ENCODE measurements around the gene DAPK1.
"Not testable (repeated sequence)": the region's sequence is repeated elsewhere in the genome, so short reads cannot be mapped to it uniquely, and the experiment has no call there.

Gene DAPK1

GRCh38 chr9:87548159-87548558 is 50.5 kb downstream of the DAPK1 start:
- no peaks in the 10 kb centered on the region for H3K9me3 ChIP-seq
- no peak for DNase-seq (ENCODE audit: low spot score in 2 of 2)
- no peak overlapping the region for H3K4me3 ChIP-seq
- peaks cover 1% of the 10 kb centered on the region for H3K4me1 ChIP-seq
- no peaks in the 10 kb centered on the region for H3K27me3 ChIP-seq (ENCODE audit: low read depth)
- H3K36me3 ChIP-seq (replicated peaks): no peaks in the 10 kb centered on the region
- in situ Hi-C loops (cut with MboI; ENCODE audit: low sequenced_read_pairs): no loop called here

GRCh38 chr9:87549088-87549487 is 51.4 kb downstream of the DAPK1 start:
- H3K4me3 ChIP-seq; H3K4me1 ChIP-seq; H3K27me3 ChIP-seq (ENCODE audit: low read depth); in situ Hi-C loops (cut with MboI; ENCODE audit: low sequenced_read_pairs); H3K36me3 ChIP-seq (replicated peaks); DNase-seq (ENCODE audit: low spot score in 2 of 2); H3K9me3 ChIP-seq: not testable (repeated sequence)

- H3K4me1 ChIP-seq: no peaks in the 10 kb centered on the region
- no peak for DNase-seq (ENCODE audit: low spot score in 2 of 2)
- in situ Hi-C loops (cut with MboI; ENCODE audit: low sequenced_read_pairs): no loop called here
Measured at GRCh38 chr9:87549791-87550190, 52.1 kb downstream of the DAPK1 start.

GRCh38 chr9:87550253-87550954 is 52.7 kb downstream of the DAPK1 start:
- H3K9me3 ChIP-seq: no peaks in the 10 kb centered on the region
- no peaks in the 10 kb centered on the region for H3K4me1 ChIP-seq
- H3K36me3 ChIP-seq (replicated peaks): no peaks in the 10 kb centered on the region
- H3K27me3 ChIP-seq (ENCODE audit: low read depth): no peaks in the 10 kb centered on the region
- DNase-seq (ENCODE audit: low spot score in 2 of 2): no peak
- H3K4me3 ChIP-seq: no peak overlapping the region
- in situ Hi-C loops (cut with MboI; ENCODE audit: low sequenced_read_pairs): no loop called here

More at GRCh38 chr9:87549791-87550190, 52.1 kb downstream of the DAPK1 start:
- no peaks in the 10 kb centered on the region for H3K9me3 ChIP-seq
- H3K4me3 ChIP-seq: no peak overlapping the region
- H3K27me3 ChIP-seq (ENCODE audit: low read depth): no peaks in the 10 kb centered on the region
- no peaks in the 10 kb centered on the region for H3K36me3 ChIP-seq (replicated peaks)

GRCh38 chr9:87551772-87552217 is 54.1 kb downstream of the DAPK1 start:
- H3K36me3 ChIP-seq (replicated peaks): no peaks in the 10 kb centered on the region
- H3K27me3 ChIP-seq (ENCODE audit: low read depth): no peaks in the 10 kb centered on the region
- in situ Hi-C loops (cut with MboI; ENCODE audit: low sequenced_read_pairs): no loop called here
- DNase-seq (ENCODE audit: low spot score in 2 of 2): no peak
- no peaks in the 10 kb centered on the region for H3K4me1 ChIP-seq
- no peaks in the 10 kb centered on the region for H3K9me3 ChIP-seq
- H3K4me3 ChIP-seq: no peak overlapping the region

- no peaks in the 10 kb centered on the region for H3K9me3 ChIP-seq
- no peak overlapping the region for H3K4me3 ChIP-seq
- no peaks in the 10 kb centered on the region for H3K4me1 ChIP-seq
- no peak for DNase-seq (ENCODE audit: low spot score in 2 of 2)
- in situ Hi-C loops (cut with MboI; ENCODE audit: low sequenced_read_pairs): no loop called here
- H3K36me3 ChIP-seq (replicated peaks): no peaks in the 10 kb centered on the region
- H3K27me3 ChIP-seq (ENCODE audit: low read depth): no peaks in the 10 kb centered on the region
Measured at GRCh38 chr9:87554171-87554910, 56.7 kb downstream of the DAPK1 start.

- H3K4me1 ChIP-seq: no peaks in the 10 kb centered on the region
- H3K4me3 ChIP-seq: no peak overlapping the region
- H3K27me3 ChIP-seq (ENCODE audit: low read depth): no peaks in the 10 kb centered on the region
- in situ Hi-C loops (cut with MboI; ENCODE audit: low sequenced_read_pairs): no loop called here
- DNase-seq (ENCODE audit: low spot score in 2 of 2): no peak
- no peaks in the 10 kb centered on the region for H3K36me3 ChIP-seq (replicated peaks)
- no peaks in the 10 kb centered on the region for H3K9me3 ChIP-seq
Measured at GRCh38 chr9:87554976-87555375, 57.3 kb downstream of the DAPK1 start.

- H3K27me3 ChIP-seq (ENCODE audit: low read depth): no peaks in the 10 kb centered on the region
- in situ Hi-C loops (cut with MboI; ENCODE audit: low sequenced_read_pairs): no loop called here
- no peak for DNase-seq (ENCODE audit: low spot score in 2 of 2)
- no peaks in the 10 kb centered on the region for H3K4me1 ChIP-seq
- H3K9me3 ChIP-seq: no peaks in the 10 kb centered on the region
- no peaks in the 10 kb centered on the region for H3K36me3 ChIP-seq (replicated peaks)
- H3K4me3 ChIP-seq: no peak overlapping the region
Measured at GRCh38 chr9:87556039-87556438, 58.4 kb downstream of the DAPK1 start.

GRCh38 chr9:87556821-87557220 is 59.2 kb downstream of the DAPK1 start:
- H3K9me3 ChIP-seq: no peaks in the 10 kb centered on the region
- in situ Hi-C loops (cut with MboI; ENCODE audit: low sequenced_read_pairs): no loop called here
- no peak overlapping the region for H3K4me3 ChIP-seq
- DNase-seq (ENCODE audit: low spot score in 2 of 2): no peak
- no peaks in the 10 kb centered on the region for H3K4me1 ChIP-seq
- H3K27me3 ChIP-seq (ENCODE audit: low read depth): no peaks in the 10 kb centered on the region
- H3K36me3 ChIP-seq (replicated peaks): no peaks in the 10 kb centered on the region

GRCh38 chr9:87557996-87558395 is 60.3 kb downstream of the DAPK1 start:
- H3K27me3 ChIP-seq (ENCODE audit: low read depth): no peaks in the 10 kb centered on the region
- in situ Hi-C loops (cut with MboI; ENCODE audit: low sequenced_read_pairs): no loop called here
- no peaks in the 10 kb centered on the region for H3K4me1 ChIP-seq
- no peaks in the 10 kb centered on the region for H3K36me3 ChIP-seq (replicated peaks)
- H3K4me3 ChIP-seq: no peak overlapping the region
- no peak for DNase-seq (ENCODE audit: low spot score in 2 of 2)
- no peaks in the 10 kb centered on the region for H3K9me3 ChIP-seq

- Histone ChIP-seq H3K36me3 (replicated peaks) (no peaks in the 10 kb centered on the region), H3K4me3 (no peak overlapping the region), H3K27me3 (ENCODE audit: low read depth) (no peaks in the 10 kb centered on the region), H3K9me3 (no peaks in the 10 kb centered on the region), H3K4me1 (no peaks in the 10 kb centered on the region)
- in situ Hi-C loops (cut with MboI; ENCODE audit: low sequenced_read_pairs): no loop called here
- no peak for DNase-seq (ENCODE audit: low spot score in 2 of 2)
Measured at GRCh38 chr9:87558606-87559190, 61.0 kb downstream of the DAPK1 start.

GRCh38 chr9:87562062-87562461 is 64.4 kb downstream of the DAPK1 start:
- in situ Hi-C loops (cut with MboI; ENCODE audit: low sequenced_read_pairs): no loop called here
- DNase-seq (ENCODE audit: low spot score in 2 of 2): no peak
- H3K27me3 ChIP-seq (ENCODE audit: low read depth): no peaks in the 10 kb centered on the region
- H3K36me3 ChIP-seq (replicated peaks): no peaks in the 10 kb centered on the region
- no peak overlapping the region for H3K4me3 ChIP-seq
- no peaks in the 10 kb centered on the region for H3K9me3 ChIP-seq
- no peaks in the 10 kb centered on the region for H3K4me1 ChIP-seq

- Histone ChIP-seq H3K4me3 (no peak overlapping the region), H3K4me1 (no peaks in the 10 kb centered on the region), H3K36me3 (replicated peaks) (no peaks in the 10 kb centered on the region), H3K27me3 (ENCODE audit: low read depth) (no peaks in the 10 kb centered on the region), H3K9me3 (no peaks in the 10 kb centered on the region)
- in situ Hi-C loops (cut with MboI; ENCODE audit: low sequenced_read_pairs): no loop called here
- no peak for DNase-seq (ENCODE audit: low spot score in 2 of 2)
Measured at GRCh38 chr9:87562530-87563170, 65.0 kb downstream of the DAPK1 start.

- DNase-seq (ENCODE audit: low spot score in 2 of 2): no peak
- Histone ChIP-seq H3K4me3 (no peak overlapping the region), H3K4me1 (peaks cover 4% of the 10 kb centered on the region; the same call in 1 of the 2 replicates), H3K9me3 (no peaks in the 10 kb centered on the region), H3K27me3 (ENCODE audit: low read depth) (no peaks in the 10 kb centered on the region), H3K36me3 (replicated peaks) (no peaks in the 10 kb centered on the region)
- in situ Hi-C loops (cut with MboI; ENCODE audit: low sequenced_read_pairs): no loop called here
Measured at GRCh38 chr9:87564111-87564510, 66.4 kb downstream of the DAPK1 start.
